Subcutaneous abdominal adipose tissue (tissue), 5 donors: ENCODE results near the gene RBM18.

Source experiments
- H3K27ac ChIP-seq: one replicate; pipeline ENCODE4 v1.7.0; 2013; ENCODE audit warnings: low read depth, mild to moderate bottlenecking, inconsistent platforms, low read length, moderate library complexity
- H3K27me3 ChIP-seq, 5 donors: one replicate each; pipeline ENCODE4 v1.7.0; 2013; ENCODE audit warnings: low read length in 5 of 5, inconsistent platforms in 1 of 5; ENCODE audit not compliant: control insufficient read depth in 5 of 5, insufficient read depth in 4 of 5
- H3K36me3 ChIP-seq, 5 donors: one replicate each; pipeline ENCODE4 v1.7.0; 2013; ENCODE audit warnings: low read length in 5 of 5; ENCODE audit not compliant: control insufficient read depth in 5 of 5, insufficient read depth in 5 of 5
- H3K4me1 ChIP-seq, 5 donors: one replicate each; pipeline ENCODE4 v1.7.0; 2013; ENCODE audit warnings: low read length in 5 of 5, mild to moderate bottlenecking in 3 of 5, moderate library complexity in 1 of 5; ENCODE audit not compliant: control insufficient read depth in 5 of 5, insufficient read depth in 5 of 5
- H3K4me3 ChIP-seq, 5 donors: one replicate each; pipeline ENCODE4 v1.7.0; 2013; ENCODE audit warnings: low read length in 5 of 5, low read depth in 1 of 5
- H3K9ac ChIP-seq, 5 donors: one replicate each; pipeline ENCODE4 v1.7.0; 2013; ENCODE audit warnings: low read length in 5 of 5, mild to moderate bottlenecking in 4 of 5, moderate library complexity in 3 of 5
- H3K9me3 ChIP-seq, 5 donors: one replicate each; pipeline ENCODE4 v1.7.0; 2013; ENCODE audit warnings: low read length in 5 of 5; ENCODE audit not compliant: control insufficient read depth in 5 of 5
- donor health status: healthy.
- donor health status: healthy.
- donor health status: healthy.
- donor health status: healthy.
- donor health status: healthy.

RBM18 gene

GRCh38 chr9:122218071-122218934 is 46.3 kb downstream of the RBM18 start:
- Histone ChIP-seq H3K9ac (no peak overlapping the region), H3K27ac (no peak overlapping the region), H3K4me1 (peaks cover 8 to 48% (median 38%) of the 10 kb centered on the region in 5 donors), H3K36me3 (peaks cover 0 to 2% (median 0%) of the 10 kb centered on the region in 5 donors), H3K27me3 (peaks cover 51 to 82% (median 75%) of the 10 kb centered on the region in 5 donors), H3K4me3 (peak overlapping the region in 2 of 5 donors; percentile 13 to 17), H3K9me3 (no peaks in the 10 kb centered on the region)

GRCh38 chr9:122217640-122218039 is 47.0 kb downstream of the RBM18 start:
- Histone ChIP-seq H3K27me3 (peaks cover 58 to 83% (median 80%) of the 10 kb centered on the region in 5 donors), H3K9me3 (no peaks in the 10 kb centered on the region), H3K4me3 (no peak overlapping the region), H3K27ac (no peak overlapping the region), H3K36me3 (peaks cover 0 to 7% (median 0%) of the 10 kb centered on the region in 5 donors), H3K9ac (no peak overlapping the region), H3K4me1 (peaks cover 8 to 41% (median 35%) of the 10 kb centered on the region in 5 donors)

- H3K27me3 ChIP-seq = peaks cover 52 to 84% (median 81%) of the 10 kb centered on the region in 5 donors
Measured at GRCh38 chr9:122216798-122217418, 47.7 kb downstream of the RBM18 start.

GRCh38 chr9:122216138-122216797 is 48.4 kb downstream of the RBM18 start:
- Histone ChIP-seq H3K36me3 (peaks cover 0 to 7% (median 0%) of the 10 kb centered on the region in 5 donors), H3K27ac (no peak overlapping the region), H3K9ac (no peak overlapping the region), H3K9me3 (no peaks in the 10 kb centered on the region), H3K4me1 (peaks cover 7 to 35% (median 32%) of the 10 kb centered on the region in 5 donors), H3K27me3 (peaks cover 46 to 82% (median 78%) of the 10 kb centered on the region in 5 donors), H3K4me3 (no peak overlapping the region)

More at GRCh38 chr9:122216798-122217418, 47.7 kb downstream of the RBM18 start:
- H3K27ac ChIP-seq = no peak overlapping the region
- H3K4me1 ChIP-seq = peaks cover 7 to 37% (median 34%) of the 10 kb centered on the region in 5 donors
- H3K36me3 ChIP-seq = peaks cover 0 to 7% (median 0%) of the 10 kb centered on the region in 5 donors
- H3K4me3 ChIP-seq = no peak overlapping the region
- H3K9ac ChIP-seq = no peak overlapping the region
- no peaks in the 10 kb centered on the region for H3K9me3 ChIP-seq

GRCh38 chr9:122215663-122216062 is 49.0 kb downstream of the RBM18 start:
- no peak overlapping the region for H3K9ac ChIP-seq
- peaks cover 42 to 76% (median 72%) of the 10 kb centered on the region in 5 donors for H3K27me3 ChIP-seq
- H3K27ac ChIP-seq = no peak overlapping the region
- peaks cover 0 to 7% (median 0%) of the 10 kb centered on the region in 5 donors for H3K36me3 ChIP-seq
- H3K9me3 ChIP-seq = no peaks in the 10 kb centered on the region
- H3K4me3 ChIP-seq = no peak overlapping the region
- H3K4me1 ChIP-seq = peaks cover 7 to 35% (median 32%) of the 10 kb centered on the region in 5 donors

GRCh38 chr9:122214507-122214906 is 50.1 kb downstream of the RBM18 start:
- Histone ChIP-seq H3K4me1 (peaks cover 1 to 25% (median 22%) of the 10 kb centered on the region in 5 donors), H3K36me3 (peaks cover 0 to 7% (median 0%) of the 10 kb centered on the region in 5 donors), H3K27ac (no peak overlapping the region), H3K9ac (no peak overlapping the region), H3K27me3 (peaks cover 32 to 64% (median 60%) of the 10 kb centered on the region in 5 donors), H3K4me3 (peak overlapping the region in 1 of 5 donors; percentile 45), H3K9me3 (no peaks in the 10 kb centered on the region)

GRCh38 chr9:122213589-122214413 is 50.8 kb downstream of the RBM18 start:
- Histone ChIP-seq H3K4me3 (peak overlapping the region in 2 of 5 donors; percentile 29 to 45), H3K9me3 (no peaks in the 10 kb centered on the region), H3K27me3 (peaks cover 28 to 59% (median 53%) of the 10 kb centered on the region in 5 donors), H3K27ac (no peak overlapping the region), H3K36me3 (peaks cover 0 to 9% (median 0%) of the 10 kb centered on the region in 5 donors), H3K9ac (no peak overlapping the region), H3K4me1 (peaks cover 0 to 18% (median 15%) of the 10 kb centered on the region in 5 donors)

- peak overlapping the region in 1 of 5 donors; percentile 45 for H3K4me3 ChIP-seq
- H3K27ac ChIP-seq = no peak overlapping the region
Measured at GRCh38 chr9:122213102-122213588, 51.5 kb downstream of the RBM18 start.

GRCh38 chr9:122212473-122213004 is 52.1 kb downstream of the RBM18 start:
- H3K9ac ChIP-seq = no peak overlapping the region
- peaks cover 0 to 9% (median 0%) of the 10 kb centered on the region in 5 donors for H3K36me3 ChIP-seq
- H3K27ac ChIP-seq = no peak overlapping the region
- no peaks in the 10 kb centered on the region for H3K9me3 ChIP-seq
- peaks cover 18 to 53% (median 41%) of the 10 kb centered on the region in 5 donors for H3K27me3 ChIP-seq
- peaks cover 0 to 13% (median 9%) of the 10 kb centered on the region in 5 donors for H3K4me1 ChIP-seq
- H3K4me3 ChIP-seq = no peak overlapping the region

More at GRCh38 chr9:122213102-122213588, 51.5 kb downstream of the RBM18 start:
- Histone ChIP-seq H3K9ac (no peak overlapping the region), H3K4me1 (peaks cover 0 to 13% (median 10%) of the 10 kb centered on the region in 5 donors), H3K9me3 (no peaks in the 10 kb centered on the region), H3K36me3 (peaks cover 0 to 9% (median 0%) of the 10 kb centered on the region in 5 donors), H3K27me3 (peaks cover 23 to 53% (median 47%) of the 10 kb centered on the region in 5 donors)
